Activated CD4-positive, CD25-positive, alpha-beta regulatory T cell treated with anti-CD3 and anti-CD28 coated beads, Interleukin-2, amount 50 U/mL, for 16 hours (primary cell): ENCODE measurements around the gene IKZF1.

Experiments
- DNase-seq: peaks from one replicate; pipeline ENCODE4 v3.0.0-alpha.2; 2020; ENCODE audit warnings: low read depth, low spot score

IKZF1 gene

DNA sequence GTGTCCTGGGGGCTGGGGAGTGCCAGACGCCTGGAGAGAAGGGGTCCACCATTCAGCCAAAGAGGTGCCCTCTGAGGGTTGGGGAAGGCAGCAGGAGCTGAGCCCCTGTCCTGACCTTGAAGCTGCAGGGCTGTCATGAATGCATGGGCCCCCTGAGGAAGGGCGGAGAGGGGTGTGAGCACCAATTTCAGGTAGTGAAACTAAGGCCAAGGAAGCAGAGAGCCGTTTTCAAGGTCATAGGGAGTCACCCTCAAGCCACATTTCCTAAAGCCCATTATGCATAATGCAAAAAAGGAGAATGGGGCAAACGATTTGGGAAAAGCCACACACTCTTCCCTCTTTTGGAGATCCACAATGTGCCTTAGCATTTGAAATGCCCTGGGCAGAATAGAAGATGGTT, 108.5 kb downstream of the IKZF1 start:
- DNase-seq = no peak

DNA sequence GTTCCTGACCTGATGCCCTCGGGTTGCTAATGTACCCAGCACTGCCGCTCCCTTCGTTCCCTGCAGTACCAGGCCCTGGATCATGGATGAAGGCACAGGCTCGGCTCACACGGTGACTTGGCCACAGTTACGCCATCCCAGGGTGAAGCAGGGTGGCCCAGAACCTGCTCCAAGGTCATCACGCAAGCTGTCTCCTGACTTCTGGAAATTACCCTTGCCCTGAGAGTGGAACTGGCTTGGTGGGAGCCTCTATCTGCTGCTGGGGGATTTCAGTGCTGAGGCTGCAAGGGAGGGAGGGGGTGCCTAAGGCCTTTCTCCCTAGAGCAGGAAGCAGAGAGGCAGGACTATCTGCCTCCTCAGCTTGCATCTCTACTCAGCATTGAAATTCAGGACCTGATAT, 109.0 kb downstream of the IKZF1 start:
- no peak for DNase-seq

DNA sequence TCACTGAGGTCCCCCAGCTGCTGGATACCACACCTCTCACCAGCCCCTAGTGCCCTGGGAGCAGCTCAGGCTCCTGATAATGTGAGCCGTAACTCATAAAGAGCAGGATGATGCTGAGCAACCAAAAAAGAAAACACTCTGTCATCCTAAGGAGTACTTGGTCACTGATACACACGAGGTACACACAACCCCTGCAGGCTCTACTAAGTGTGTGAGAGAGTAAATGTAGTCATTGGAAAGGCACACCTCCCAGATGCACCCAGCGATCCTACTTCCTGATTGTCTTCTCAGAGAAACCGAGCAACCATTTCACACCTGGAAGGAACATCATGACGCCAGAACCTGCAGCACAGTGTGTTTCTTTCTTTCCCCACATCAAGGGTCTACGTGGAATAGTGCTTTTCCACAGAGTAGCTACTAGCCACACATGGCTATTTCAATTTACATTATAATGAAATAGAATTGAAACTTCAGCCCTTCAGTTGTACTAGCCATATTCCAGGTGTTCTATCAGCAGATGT, 111.4 kb downstream of the IKZF1 start:
- no peak for DNase-seq

DNA sequence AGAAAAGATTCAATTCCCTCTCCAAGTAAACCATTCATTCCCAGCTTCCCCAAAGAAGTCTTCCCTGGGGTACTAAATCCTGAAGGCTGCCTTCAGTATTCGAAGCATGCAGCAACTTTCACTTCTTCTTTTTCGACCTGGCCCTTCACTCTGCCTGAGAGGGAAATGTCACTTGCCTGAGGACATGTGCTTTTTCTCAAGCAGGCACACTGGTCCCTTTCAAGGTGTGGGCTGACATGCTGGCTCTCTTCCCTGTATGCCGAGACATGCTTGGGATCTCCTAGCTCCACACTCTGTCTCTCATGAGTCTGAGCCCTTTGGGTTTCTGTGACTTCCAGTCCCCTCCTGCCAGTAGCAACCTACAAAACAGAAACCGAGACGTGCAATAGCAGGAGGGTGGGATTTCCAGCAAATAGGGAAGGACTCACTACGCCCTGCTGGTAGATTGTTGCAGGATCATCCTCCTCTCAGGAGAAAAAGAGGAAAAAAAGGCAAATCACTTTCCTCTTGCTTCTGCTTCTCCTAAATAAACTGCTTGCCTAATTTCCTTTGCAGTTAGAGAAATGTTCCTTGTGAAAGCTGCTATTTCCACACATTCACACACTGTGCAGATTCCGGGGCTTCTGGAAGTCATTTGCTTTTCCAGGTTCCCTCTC, 112.1 kb downstream of the IKZF1 start:
- no peak for DNase-seq

DNA sequence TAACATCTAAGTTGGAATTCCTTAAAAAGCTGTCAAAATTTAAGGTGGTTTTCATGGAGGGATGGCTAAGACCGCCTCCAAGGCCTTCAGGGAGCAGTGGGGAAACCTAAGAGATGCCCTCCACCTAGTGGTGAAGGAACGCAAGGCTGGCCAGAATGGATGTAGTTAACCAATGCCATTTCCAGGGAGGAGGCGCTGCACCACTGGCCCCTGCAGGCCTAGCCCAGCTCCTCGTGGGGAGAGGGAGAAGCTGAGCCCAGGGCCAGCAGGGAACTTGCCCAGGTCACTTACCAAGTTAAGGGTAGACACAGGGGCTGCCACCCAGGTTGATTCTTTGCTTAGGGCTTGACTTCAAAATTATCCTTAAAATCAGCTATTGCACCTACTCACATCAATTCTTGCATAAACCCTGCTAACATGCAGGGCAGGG, 113.6 kb downstream of the IKZF1 start:
- peak; percentile 55 for DNase-seq

DNA sequence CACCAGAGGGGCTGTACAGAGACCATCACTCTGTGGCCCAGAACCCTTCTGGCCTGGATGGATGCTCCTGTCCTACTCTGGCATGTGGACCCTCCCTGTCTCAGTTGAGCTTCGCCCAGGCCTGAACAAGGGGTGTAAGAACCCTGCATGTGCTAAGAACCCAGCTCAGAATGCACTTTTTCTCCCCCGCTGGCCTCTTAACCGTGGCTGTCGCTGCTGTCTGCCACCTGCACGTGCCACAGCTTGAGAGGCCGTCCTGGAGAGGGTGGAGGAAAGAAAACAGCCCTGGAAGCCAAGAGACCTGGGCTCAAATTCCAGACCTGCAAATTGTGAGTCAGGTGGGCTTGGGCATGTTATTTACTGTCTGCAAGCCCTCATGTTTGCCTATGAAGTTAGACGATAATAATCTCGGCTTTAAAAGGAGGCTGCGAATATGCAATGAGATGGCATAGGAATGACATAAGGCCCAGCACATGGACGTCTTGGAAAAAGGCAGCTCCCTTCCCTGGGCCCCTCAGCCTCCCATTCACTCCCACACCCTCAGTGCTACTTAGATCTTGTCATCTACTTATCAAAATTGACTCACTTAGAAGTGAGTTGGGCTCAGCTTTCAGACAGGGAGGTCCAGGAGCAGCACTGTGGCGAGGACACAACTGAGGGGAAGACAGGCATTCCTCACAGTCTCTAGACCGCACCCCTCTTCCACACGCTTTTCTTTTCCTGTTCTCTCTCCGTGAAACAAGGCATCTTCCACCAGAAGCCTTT, 114.2 kb downstream of the IKZF1 start:
- no peak for DNase-seq

DNA sequence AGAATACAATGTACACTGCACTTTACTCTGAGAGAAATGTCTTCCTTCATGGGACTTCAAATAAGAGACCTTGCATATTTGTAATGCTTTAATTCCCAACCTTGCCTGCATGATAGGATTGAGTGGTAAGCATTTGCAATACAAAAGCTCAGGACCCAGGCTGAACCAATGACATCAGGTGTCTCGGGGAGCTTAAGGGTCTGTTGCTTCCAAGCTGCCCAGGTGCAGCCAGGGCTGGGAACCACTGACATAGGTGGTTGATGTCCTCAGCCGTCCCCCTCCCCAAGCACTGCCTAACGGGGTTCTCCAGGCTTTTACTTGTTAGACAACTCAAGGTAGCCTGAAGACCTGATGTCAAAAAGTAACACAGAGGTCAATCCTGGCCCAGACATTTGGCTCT, 116.5 kb downstream of the IKZF1 start:
- DNase-seq = no peak

DNA sequence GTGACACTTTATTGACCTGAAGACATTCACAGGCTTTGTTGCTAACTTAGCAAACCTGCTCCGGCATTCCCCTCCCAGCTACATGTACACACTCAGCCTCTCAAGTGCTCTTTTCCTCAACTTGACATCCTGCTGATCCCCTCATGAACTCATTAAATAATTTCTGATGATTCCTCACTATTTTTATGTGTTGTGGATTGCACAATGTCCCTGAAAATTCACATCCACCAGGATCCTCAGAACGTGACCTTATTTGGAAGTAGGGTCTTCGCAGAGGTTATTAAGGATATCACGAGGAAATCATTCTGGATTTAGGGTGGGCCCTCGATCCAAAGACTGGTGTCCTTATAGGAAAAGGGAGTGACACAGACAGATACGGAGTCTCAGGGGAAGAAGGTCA, 118.3 kb downstream of the IKZF1 start:
- DNase-seq = no peak

DNA sequence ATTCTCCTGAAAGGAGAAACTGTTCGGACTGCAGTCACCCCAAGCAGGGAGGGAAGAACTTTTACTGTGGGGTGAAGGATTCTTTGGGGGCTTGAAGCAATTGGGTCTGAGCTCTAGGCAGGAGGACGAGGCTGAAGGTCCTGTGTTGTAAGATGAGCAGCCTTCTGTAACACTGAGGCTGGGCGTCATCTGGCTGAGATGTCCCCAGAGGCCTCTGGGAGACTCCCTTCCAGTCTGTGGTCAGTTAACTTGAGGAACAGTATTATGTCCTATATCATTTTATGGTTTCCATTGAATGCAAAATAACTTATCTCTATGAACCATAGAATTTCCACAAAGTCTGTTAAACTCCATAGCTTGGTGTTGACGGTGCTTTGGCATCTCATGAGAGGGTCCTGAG, 119.3 kb downstream of the IKZF1 start:
- no peak for DNase-seq

DNA sequence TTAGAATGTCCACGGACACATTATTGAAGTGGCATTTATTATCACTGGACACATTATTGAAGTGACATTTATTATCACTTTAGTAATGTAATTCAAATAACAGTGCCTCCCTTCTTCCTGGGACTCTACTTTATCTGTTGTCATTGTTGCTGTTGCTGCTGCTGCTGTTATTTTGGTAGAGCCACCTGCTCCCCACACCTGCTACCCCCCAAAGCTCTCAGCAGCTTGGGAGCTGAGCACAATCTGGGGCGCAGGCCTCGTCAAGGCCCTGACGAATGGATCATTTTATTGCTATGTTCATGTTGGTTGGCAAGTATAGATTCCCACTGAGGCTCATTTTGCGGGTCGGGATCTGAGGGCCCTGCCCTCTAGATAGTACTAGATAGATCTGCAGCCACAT, 120.8 kb downstream of the IKZF1 start:
- DNase-seq = no peak

DNA sequence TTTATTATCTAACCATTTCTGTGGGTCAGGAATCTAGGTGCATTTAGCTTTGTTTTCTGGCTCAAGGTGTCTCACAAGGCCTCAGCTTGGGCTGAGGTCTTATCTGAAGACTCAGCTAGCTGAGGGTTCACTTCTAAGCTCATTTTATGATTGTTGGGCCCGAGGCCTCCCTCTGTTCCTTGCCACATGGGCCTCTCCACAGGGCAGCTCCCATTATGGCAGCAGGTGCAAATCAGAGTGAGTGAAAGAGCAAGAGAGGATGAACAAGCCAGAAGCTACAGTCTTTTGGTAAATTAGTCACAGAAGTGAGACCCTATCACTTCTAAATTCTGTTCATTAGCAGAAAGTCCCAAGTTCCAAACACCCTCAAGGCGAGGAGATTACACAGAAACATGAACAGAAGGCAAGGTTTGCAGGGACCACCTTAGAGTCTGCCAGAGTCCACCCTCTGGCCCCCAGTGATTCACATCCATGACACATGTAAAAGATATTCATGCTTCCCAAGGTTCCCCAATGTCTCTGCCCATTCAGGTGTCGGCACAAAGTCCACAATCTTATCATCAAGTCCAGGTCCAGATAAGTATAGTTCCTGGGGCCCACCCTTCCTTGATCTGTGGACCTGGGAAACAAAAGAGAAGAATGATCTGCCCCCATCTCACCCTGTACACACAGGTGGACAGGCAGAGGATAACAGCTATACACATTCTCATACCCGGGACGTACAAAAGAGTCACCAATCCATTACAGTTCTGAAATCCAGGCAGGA, 121.9 kb downstream of the IKZF1 start:
- DNase-seq = no peak

DNA sequence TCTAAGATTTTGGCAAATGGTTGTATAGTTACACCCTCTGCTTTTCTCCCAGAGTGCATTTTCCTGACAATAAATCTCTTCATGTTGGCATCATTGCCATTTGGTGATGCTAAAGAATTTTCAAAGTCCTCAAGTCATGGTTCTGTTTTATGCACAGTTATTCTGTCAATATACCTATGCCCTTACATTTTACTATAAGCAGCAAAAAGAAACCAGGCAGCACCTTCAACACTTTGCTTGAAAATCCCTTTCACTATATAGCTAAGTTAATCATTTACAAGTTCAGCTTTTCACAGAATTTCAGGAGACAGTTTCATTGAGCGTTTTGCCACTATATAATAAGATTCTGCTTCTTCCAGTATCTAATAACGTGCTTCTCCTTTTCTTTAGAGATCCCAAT, 123.0 kb downstream of the IKZF1 start:
- DNase-seq = no peak

DNA sequence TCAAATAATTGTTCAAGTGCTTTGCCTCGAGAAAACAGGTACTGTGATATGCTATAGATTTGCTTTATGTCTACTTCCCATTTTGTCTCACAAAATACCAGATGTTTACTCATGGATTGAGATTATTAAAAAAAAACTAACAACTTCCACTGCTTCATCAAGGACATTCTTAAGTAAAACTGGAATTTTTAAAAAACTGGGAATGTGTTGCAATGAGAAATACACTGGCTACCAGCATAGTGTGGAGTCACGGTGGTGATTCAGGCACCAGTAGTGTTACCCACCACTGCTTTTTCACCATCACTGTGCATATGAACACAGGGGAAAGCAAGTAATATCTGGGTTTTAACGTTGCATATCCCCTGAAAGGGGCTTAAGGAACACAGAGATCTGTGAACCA, 124.4 kb downstream of the IKZF1 start:
- no peak for DNase-seq

DNA sequence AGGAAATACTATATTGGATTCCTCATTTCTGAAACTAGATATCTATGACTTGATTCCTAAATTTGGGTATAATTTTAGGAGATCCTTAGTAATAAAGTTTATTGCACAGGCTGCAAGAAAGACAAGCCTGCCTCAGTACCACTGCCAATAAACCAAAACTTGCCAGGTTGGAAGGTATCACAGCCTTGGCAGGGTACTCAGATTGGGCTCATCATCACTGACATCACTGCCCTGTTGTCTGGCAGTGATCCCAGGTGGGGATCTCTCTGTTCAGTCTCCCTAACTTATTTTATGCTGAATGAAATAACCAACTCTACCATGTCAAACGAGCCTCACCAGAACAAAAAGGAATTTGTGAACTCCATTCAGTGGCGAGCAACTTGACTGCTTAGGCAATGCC, 126.8 kb downstream of the IKZF1 start:
- no peak for DNase-seq

DNA sequence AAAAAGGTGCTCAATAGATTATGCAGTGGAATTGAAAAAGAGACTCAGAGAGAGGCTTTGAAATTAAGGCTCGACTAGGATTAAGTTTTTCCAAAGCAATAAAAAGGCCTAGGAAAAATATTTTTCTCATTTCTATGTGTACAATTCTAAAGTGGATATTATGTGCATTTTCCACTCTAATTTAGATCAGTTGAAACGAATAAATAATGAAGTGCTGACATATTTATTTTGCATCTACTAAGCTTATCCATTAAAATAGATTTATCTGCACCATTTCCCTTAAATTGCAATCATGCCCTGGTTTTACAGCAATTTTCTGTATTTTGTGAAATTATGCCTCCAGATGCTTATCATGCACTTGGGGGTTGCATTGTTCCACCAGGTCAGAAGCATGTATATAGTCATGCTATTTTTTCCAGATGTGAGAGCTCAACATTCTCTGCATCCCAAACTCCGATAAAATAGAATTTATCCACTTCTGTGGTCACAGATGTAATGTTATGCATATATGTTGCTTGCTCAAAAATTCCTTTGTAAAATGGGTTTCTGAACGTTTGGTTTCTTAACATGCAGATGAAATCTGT, 127.3 kb downstream of the IKZF1 start:
- no peak for DNase-seq

DNA sequence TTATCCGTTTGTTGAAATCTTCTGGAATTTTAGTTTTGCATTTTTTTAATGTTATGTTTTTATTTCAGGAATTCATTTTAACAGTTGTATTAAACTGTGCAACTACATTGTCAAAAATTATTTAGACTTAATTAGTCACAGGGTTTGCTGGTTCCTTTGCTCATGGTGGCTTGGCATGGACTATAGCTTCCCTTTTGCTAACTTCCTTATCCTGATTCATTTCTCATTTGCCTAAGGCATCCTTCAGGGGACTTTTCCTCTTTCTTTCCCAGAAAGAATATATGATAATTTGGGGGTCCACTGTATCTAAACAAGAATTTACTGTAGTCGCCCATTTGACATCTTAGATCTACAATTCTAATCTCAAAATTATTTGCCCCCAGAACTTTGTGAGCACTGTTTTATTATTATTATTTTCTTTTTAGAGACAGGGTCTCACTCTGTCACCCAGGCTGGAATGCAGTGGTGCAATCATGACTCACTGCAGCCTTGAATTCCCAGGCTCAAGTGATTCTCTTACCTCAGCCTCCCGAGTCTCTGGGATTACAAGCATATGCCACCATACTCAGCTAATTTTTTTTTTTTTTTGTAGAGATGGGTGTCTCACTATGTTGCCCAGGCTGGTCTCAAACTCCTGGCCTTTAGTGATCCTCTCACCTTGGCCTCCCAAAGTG, 131.8 kb downstream of the IKZF1 start:
- DNase-seq = no peak

DNA sequence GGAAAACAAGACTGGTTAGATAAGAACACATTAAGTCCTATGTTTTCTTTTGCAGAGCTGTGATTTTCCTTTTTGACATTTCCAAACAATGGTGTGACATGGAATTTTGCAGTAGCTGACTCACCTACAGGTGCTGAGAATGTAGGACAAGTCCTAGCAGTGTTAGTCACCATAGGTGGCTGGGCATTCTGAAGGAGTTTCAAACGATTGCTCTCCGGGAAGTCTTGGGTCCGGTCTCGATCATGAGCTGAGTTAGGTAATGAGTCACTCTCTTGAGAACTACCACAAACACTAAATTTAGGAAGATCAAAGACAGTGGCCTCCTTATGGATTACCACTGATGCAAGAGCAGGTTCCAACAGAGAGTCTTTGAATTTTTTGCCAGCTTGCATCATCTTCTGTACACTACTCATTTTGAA, 142.0 kb downstream of the IKZF1 start:
- no peak for DNase-seq

DNA sequence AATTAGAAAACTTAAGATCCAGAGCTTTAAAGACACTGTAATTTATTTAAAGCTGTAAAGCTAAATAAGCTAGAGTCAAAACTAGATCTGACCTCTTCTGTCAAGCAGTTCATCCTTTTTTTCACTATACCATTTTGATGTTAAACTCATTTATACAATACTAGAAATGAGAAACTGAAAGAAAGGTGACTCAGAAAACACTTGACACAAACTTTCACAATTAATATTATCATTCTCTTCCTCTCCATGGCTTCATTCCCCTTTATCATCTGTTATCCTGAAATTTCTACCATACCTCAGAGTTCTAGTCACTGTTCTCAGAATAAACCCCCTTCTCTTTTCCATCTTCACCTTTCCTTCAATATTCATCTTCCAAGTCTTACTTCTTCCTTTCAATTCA, 144.3 kb downstream of the IKZF1 start:
- no peak for DNase-seq

DNA sequence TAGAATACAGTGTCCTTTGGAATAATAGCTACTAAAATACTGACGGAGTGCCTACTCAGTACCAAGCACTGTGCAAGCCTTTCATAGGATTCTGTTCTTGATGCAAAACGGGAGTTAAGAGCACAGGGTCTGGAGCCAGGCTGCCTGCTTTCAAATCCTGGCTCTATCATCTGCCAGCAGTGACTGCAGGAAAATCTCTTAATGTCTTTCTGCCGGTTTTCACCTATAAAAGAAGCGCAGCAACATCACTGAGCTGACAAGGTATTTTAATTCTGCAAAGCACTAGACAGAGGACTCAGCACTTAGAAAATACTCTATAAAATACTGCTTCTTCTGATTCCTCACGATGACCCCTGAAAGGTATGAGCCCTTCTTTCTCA, 145.0 kb downstream of the IKZF1 start:
- no peak for DNase-seq

DNA sequence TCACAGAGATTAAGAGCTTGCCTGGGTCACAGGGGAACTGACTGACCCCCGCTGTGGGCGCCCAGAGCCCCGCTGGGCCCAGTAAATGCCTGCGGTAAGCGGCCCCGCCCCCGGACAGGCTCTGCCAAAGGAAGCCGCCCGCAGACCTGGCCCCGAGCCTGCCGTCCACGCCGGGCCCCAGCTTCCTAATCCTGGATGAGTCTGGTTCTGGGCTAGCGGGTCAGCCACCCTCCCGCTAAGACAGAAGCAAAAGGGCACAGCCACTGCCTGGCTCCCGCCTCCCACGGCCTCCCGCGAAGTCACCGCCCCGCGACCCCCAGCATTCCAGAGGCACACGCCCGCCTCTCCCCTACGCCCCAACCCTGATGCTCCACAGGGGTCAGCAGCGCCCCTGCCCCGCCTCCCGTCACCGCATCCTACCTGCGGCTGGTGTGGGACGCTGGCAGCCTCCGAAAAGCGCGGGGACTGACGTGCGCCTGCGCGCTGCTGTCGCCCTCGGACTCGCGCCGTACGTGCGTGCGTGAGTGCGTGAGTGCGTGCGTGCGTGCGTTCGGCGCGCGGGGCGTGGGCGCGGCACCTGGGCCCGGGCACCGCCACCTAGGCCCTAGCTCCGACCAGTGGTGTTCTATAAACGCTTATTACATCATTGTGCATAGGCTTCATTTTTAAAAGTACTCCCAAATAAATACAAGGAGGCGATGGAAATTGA, 145.5 kb downstream of the IKZF1 start, which contains the start of gene FIGNL1:
Gene FIGNL1, minus strand, starts transcription at position 470 of the 709 bp plus-strand sequence. CDS start 3,063 bp downstream, outside the sequence.
- DNase-seq = peak; percentile 61

DNA sequence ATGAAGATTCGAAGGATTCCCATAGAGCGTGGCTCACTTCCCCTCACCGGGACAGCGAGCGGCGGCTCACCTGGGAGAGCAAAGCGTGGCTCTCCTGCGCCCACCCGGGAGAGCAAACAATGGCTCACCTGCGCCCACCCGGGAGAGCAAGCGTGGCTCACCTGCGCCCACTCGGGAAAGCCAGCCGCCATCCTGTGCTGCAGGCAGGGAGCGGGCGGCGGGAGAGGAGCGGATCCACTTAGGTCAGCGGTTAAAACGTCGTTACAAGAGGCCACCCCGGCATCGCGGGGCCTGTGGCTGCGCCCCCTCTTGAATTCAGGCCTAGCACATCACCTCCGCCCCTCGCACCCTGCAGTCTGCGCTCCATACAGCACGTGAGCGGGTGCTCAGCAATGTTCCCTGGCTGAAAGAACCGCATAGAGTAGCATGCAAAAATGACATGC, 146.1 kb downstream of the IKZF1 start:
- no peak for DNase-seq
